GM18526 (cell line): Measurements from ENCODE around the gene ERGIC2.

Source experiments
- POLR2A ChIP-seq: IDR thresholded peaks from 3 replicates; pipeline ENCODE4 v1.6.1; 2011; ENCODE audit not compliant: insufficient read length; ENCODE audit errors: extremely low read depth

The ERGIC2 gene

DNA sequence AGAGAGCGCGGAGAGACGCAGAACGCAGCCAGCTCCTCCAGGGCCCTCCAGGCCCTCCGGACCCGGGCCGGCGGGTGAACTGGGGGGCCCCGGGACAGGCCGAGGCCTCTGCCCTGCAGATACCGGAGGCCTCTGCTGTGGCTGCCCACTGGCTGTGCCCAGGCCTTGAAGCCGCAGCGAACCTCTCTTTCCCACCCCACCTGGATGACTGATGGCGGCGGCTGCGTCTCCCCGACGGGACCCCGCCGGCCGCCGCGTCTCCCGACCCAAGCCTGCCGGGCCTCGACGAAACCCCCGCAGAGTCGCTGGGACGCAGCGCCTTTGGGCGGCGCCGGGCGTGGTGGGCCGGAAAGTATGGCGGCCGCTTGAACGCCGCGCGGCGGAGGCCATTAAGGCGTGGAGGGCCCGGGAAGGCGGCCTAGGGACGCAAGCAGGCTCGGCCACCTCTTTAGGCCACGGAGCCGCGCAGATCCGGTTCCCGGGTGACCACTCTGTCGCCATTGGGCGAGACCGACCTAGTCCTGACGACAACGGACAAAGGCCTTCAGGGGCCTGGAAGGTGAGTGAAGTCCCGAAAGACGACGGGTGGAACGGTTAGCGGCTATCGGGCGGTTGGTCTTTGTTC is 8.4 kb upstream of the ERGIC2 start:
- no peak for TF ChIP-seq POLR2A

DNA sequence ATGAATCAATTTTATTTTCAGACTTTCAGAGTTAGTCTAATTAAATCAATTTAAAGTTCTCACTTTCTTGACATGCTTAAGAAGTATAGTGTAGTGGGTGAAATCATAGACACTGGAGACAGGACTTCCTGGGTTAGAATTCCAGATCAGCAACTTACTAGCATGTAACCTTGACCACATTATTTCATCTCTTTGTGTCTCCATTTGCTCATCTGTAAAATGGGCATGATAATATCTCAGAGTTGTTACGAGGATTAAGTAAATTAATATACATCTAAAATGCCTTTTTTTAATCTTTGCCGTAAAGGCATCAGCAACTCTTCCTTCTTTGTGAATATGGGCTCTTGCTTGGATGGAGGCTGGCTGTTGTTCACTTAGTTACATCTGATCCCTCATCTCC is 1.3 kb upstream of the ERGIC2 start:
- no peak for TF ChIP-seq POLR2A

DNA sequence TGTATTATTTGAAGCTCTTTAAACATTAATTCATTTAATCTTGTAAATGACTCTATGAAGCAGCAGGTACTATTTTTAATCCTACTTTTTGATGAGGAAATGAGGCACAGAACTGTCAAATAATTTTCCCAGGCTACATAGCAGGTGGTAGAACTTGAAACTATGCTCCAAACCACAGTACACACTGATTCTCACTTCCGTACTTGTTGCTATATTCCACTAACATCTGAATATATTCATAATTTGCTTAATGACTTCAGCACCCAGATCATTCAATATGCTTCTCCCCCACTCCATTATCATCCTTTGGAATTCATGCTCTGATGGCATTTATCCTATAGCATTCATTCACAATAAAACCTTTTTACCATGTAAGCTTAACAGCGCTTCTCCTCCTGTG is 4.9 kb downstream of the ERGIC2 start:
- no peak for TF ChIP-seq POLR2A

DNA sequence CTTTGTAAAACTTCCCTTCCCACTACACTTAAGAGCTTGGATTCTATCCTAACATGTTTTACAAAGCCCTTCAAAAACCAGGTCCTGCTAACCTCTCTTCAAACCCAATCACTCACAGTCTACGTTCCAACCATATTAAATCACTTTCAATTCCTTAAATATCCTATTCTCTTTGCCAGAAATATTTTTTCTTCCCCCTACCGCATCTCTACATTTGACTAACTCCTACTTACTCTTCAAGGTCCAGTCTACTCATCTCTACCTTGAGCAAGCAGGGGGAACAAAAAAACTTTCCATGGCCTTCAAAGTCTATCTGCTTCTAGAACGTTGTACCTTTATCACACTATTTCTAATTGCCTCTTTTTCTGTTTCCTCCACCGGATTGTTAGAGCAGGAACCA is 6.1 kb downstream of the ERGIC2 start:
- TF ChIP-seq POLR2A: no peak

DNA sequence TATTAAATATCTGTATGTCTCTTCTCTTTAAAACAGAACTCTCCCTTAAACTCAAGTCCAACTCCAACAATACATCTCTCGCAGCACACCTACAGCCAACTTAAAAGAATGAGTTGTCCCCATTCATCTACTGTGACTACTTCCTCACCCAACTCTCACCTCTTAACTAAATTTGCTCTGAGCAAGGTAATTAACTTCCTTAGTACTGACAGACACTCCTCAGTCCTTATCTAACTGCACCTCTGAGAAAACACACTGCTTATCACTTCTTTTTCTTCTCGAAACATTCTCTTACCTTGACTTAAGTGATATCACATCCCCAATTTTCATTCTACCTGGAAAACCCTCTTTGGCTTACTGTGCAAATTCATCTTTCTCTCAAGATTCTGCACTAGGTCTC is 7.0 kb downstream of the ERGIC2 start:
- TF ChIP-seq POLR2A: no peak

DNA sequence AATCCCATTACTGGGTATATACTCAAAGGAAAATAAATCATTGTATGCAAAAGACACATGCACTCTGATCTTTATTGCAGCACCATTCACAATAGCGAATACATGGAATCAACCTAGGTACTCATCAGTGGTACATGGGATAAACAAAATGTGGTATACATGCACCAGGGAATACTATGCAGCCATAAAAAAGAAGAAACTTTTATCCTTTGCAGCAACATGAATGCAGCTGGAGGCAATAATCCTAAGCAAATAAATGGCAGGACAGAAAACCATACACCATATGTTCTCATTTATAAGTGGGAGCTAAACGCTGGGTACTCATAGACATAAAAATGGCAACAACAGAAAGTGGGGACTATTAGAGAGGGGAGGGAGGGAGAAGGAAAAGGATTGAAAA is 15.9 kb downstream of the ERGIC2 start:
- TF ChIP-seq POLR2A: no peak

DNA sequence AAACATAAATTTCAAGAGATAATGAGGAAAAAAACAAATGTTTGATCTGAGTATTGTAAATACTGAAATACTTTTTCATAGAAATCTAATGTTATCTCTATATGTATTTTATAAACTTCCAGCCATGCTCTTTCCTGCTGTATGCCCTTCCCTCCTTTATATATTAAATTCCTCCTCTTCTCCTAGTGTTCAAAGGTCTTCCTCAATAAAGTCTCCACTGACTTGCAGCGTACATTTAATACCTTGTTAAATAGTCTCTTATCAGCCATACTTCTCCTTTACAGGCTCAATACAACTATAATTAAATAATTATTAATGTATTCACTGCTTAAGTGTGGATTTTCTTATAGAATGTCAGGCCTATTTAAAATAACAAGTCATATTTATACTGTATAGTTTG is 26.0 kb downstream of the ERGIC2 start:
- TF ChIP-seq POLR2A: no peak

DNA sequence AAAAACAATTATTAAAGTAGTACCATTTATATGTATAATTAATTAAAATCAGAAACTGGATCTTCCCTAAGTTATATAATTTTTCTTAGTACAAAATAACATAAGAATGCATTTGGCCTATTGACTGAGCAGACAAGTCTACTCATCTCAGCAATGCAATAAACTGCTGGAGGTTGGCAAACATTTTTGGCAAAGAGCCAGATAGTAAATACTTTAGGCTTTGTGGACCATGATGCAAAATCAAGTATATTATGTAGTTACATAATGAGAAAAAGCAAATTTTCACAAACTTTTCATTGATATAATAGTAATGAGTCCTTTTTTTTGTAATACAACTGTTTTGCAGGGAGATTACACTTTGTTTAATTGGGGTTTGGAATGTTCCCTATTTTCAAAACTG is 30.9 kb downstream of the ERGIC2 start:
- no peak for TF ChIP-seq POLR2A

DNA sequence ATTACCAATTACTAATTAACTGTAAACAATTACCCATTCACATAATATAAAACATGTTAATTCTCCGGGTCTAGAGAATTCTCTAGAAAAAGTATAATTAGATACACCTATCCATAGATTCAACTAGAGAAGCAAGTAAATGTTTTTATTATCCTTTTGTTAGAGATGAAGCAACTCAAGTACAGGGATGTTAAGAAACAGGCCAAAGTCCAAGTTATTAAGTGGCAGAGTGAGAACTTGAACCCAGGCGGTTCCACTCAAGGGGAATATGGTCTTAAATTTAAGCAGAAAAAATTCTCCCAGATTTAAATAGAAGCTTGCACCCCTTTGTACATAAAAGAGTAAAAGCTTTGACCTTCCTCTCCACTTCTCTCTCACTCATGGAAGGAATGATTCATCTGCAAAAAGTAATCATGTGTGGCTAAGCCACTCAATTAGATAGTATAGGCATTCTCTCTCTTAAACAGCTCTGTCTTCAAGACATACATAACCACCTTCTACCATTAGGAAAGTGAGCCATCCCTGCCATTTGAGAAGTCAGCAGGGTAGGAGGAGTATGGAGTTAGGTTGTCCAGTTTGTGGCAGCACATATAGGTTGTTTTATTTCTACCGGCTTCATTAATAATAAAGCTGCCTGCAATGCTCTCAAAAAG is 34.1 kb downstream of the ERGIC2 start:
- TF ChIP-seq POLR2A: no peak

DNA sequence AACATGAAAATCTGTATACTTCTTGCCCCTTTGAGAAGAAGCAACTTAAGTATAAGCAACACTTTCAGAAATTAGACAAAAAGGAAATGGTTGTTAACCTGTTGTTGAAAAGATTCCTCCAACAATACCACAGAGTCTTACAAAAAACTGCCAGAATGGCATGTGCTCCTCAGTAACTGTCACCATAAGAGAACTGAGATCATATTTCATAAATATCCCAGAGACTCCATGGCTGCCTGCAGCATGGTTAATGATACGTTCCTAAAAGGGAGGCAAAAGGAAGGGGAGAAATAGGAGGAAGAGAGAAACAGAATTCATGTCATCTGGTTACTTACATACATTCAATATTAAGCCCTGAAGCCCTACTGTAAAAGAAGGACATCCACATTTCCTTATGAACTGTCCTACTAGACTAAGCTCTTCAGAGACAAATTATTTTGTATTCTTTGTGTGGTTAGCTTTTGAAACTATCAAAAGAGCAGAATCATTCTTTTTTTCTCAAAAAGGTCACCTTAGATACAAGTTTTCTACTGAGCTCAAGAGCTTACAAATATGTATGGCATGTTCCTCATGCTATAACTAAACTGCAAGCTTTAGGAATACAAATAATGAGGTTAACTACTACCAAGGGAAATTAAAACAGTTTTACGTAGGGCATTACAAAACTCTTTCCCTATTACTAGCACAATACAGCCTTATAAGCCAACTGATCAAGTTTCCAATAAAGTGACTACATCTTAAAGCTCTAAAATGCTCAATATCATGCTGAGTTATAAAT is 37.8 kb downstream of the ERGIC2 start:
- TF ChIP-seq POLR2A: no peak

DNA sequence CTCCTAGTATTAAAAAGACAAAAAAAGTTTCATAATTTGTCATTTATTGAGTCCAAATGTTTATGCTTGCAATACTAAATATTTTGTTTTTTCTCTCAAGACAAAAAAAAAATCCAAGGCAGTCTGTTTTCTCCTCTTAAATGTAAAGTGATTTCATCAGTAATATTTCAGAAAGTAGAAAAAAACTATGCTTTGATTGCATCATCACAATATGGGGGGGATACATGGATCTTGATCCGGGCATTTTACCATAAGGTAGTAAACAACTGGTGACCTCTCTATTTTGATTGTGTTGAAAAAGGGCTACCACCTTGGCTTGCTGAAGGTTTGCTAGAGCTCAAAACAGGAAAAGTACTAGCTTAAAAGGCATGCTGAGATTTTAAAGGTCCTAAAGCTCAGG is 43.6 kb downstream of the ERGIC2 start:
- no peak for TF ChIP-seq POLR2A

DNA sequence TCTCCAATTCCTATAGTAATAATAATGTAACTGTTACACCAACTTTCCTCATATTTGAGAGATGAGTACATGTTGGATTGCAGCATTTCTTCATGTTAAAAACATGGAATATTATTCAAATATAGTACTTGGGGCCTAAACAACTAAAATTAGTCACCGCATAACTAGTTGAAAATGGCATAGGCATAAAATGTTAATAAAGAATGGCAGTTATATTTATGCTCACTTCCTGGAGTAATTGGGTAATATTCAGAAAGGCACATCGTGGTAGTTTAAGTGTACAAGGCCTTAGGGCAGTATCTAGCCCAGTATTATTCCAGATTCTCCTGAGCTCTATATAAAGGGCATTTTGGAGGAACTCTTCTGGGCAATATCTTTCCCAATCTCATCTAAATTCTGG is 46.0 kb downstream of the ERGIC2 start:
- no peak for TF ChIP-seq POLR2A

DNA sequence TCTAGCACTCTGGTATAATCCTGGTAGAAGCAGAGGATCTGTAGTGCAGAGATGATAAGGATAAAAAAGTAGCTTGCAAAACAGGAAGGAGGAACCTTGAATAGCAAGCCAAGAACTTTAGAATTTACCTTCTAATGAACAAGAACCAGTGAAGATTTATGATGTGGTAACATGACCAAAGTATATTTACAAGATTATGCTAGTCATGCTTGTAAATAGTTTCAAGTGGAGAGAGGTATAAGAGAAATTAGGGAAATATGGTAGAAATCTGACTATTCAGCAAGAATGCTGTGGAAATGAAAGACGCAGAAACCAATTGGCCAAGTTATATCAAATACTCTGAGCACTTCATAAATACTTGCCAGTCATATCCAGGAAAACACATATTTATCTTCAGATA is 47.8 kb downstream of the ERGIC2 start:
- no peak for TF ChIP-seq POLR2A

DNA sequence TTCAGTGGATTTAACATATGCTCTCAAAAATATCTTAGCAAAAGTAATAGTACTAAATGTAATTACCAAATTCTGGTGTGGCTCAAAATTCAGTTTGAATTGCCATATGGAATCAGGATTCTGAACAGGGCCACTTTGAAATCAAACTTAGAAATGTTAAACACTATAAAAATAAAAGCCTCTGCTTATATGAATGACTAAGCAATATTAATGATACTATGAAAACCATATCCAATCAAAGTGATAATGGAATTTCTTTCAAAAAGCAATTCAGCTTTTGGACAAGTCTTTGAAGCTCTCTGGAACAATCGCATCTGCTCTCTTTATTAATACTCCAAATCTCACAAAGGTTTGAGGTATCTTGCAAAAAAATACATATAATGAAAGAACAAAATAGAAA is 51.6 kb downstream of the ERGIC2 start:
- TF ChIP-seq POLR2A: no peak

DNA sequence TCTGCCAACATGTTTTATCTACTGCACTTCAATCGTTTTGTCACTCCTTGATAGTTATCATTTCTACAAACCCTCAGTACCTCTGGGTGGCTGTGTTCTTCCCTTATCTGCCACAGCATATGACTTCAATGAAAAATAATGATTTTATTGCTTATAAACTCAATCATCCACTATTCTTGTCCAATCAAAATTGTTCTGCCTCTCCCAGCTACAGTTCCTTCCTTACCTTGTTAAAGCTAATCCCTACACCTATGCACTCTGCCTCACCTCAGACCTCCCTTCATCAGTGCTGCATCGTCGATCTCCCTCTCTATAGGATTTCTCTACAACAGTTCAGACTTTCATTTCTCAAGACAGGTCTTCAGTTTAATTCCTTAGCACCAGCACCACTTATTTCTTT is 58.8 kb downstream of the ERGIC2 start:
- TF ChIP-seq POLR2A: no peak

DNA sequence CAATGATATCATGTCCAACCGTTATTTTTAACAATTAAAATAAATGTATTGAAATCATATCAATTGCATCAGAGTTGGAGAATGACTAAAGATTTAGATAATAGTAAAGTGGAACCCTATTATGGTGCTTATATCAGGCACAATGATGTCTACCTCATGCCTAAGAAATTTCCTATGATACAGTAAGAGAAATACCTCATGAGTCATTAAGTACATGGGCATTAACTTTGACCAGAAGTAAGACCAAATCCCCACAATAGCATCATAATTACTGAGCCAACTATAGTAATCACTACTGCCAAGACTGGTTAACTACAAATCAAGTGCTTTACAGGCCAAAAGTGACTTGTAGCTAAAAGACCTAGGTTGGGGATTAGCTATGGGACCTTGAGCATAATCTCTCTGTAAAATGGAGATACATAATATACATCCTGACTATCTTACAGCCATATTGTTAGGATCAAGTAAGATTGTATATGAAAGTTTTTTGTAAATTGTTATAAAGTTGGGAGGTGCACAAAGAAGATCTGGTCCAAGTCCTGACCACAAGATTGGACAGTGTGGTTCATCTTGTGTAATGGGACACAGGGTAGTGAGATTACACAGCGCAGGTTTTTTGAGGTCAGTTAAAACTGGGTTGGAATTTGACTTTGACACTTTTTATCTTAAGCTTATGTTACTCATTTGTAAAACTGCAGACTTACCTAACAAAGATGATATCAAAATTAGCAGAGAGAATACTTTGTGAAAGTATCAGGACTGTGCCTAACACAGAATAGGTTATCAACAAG is 60.5 kb downstream of the ERGIC2 start:
- no peak for TF ChIP-seq POLR2A
